Fibroblast of mammary gland (primary cell): ENCODE results near the gene NRG3.

ENCODE experiments used
- DNase-seq: peaks from one replicate; pipeline ENCODE4 v3.0.0-alpha.2; 2010; ENCODE audit warnings: low read depth
- H3K4me3 ChIP-seq: 2 replicates; pipeline ENCODE4 v1.5.1; 2011; ENCODE audit warnings: low read depth, mild to moderate bottlenecking, low read length, moderate library complexity; ENCODE audit not compliant: control insufficient read depth
- CTCF ChIP-seq: conservative IDR thresholded peaks from 2 replicates; pipeline ENCODE4 v1.5.1; 2011; ENCODE audit warnings: low read depth, low read length, inconsistent platforms; ENCODE audit not compliant: control insufficient read depth, insufficient read depth

Gene NRG3

GRCh38 chr10:82914655-82915136 lies 1039.7 kb downstream of the NRG3 start:
- TF ChIP-seq CTCF, result no peak
- no peak overlapping the region for H3K4me3 ChIP-seq
- DNase-seq, result no peak

- DNase-seq, result no peak
- TF ChIP-seq CTCF, result no peak
- H3K4me3 ChIP-seq, result no peak overlapping the region
Observed at GRCh38 chr10:82916941-82917340, 1041.9 kb downstream of the NRG3 start.

- DNase-seq, result no peak
- TF ChIP-seq CTCF, result no peak
- H3K4me3 ChIP-seq, result no peak overlapping the region
Observed at GRCh38 chr10:82918022-82918421, 1043.0 kb downstream of the NRG3 start.

- no peak for DNase-seq
- no peak for TF ChIP-seq CTCF
- no peak overlapping the region for H3K4me3 ChIP-seq
Observed at GRCh38 chr10:82922046-82922445, 1047.1 kb downstream of the NRG3 start.

GRCh38 chr10:82922755-82923154 lies 1047.8 kb downstream of the NRG3 start:
- peak; percentile 10 for DNase-seq
- TF ChIP-seq CTCF, result no peak
- no peak overlapping the region for H3K4me3 ChIP-seq

- no peak for TF ChIP-seq CTCF
- DNase-seq, result no peak
- H3K4me3 ChIP-seq, result no peak overlapping the region
Observed at GRCh38 chr10:82924711-82925110, 1049.7 kb downstream of the NRG3 start.

GRCh38 chr10:82925547-82925946 lies 1050.6 kb downstream of the NRG3 start:
- TF ChIP-seq CTCF, result no peak
- H3K4me3 ChIP-seq, result no peak overlapping the region
- peak; percentile 24 for DNase-seq
